GM19035 (cell line): ENCODE data around the gene PKP2.

ENCODE experiments used
- ATAC-seq: cut with Tn5 transposase; IDR thresholded peaks from one replicate; pipeline ENCODE4 v1.9.1; 2021; ENCODE audit not compliant: unreplicated experiment

PKP2 gene

DNA sequence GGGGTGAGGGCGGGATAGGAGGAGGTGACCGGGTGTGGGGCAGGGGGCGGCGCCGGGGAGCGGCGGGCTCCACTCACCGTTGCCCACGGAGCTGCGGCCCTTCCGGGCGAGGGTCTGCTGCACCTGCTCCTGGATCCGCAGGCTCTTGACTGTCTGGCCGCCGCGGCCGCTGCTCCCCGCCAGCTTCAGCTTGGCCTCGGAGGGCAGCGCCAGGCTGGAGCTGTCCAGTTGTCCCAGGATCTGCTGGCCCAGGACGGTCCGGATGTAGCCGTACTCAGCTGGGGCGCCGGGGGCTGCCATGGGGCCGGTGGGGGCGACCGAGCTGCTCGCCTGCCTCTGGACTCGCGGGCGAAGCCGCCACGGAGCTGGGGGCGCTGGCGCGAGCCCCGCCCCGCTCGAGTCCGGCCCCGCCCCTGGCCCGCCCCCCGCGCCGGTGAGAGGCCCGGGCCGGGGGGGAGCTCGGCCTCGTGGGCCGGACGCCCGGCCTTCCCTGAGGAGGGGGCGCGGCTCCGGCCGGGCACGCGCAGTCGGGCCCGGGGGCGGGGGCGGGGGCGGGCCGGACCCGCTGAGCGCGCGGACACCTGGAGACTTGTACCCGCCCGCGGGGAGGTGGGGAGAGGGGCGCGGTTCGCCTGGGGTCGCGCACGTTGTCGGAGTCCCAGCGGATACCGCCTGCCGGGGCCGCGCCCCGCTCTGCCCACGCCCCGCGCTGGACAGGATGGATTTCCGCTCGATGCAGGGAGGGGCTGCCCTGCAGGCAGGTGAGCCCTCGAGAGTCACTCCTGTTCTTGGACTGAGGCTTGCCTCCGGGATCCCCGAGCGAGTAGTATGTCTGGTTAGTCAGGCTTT lies at the start of gene PKP2:
PKP2 (minus strand) TSS at position 346 of the 849 bp plus-strand sequence; CDS start at position 300, 46 bp downstream.
- peak; percentile 55 for ATAC-seq

DNA sequence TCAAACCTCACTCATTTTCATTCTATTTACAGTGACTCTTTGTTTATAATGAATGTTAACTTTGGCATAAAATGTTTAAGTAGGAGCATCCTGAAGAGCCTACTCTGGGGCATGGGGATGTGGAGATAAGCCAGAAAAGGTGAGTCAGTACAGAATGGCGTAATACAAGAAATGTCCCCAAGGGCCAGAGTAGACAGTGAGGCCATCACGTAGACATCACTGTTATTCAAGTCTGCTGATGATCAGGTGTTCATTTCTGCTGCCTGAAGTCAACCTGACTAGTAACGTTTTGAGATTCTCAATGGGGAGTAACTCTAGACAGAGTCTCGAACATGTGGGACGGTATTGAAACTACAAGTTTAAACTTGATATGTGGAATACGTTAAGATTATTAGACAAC lies 47.6 kb upstream of the PKP2 start:
- no peak for ATAC-seq

DNA sequence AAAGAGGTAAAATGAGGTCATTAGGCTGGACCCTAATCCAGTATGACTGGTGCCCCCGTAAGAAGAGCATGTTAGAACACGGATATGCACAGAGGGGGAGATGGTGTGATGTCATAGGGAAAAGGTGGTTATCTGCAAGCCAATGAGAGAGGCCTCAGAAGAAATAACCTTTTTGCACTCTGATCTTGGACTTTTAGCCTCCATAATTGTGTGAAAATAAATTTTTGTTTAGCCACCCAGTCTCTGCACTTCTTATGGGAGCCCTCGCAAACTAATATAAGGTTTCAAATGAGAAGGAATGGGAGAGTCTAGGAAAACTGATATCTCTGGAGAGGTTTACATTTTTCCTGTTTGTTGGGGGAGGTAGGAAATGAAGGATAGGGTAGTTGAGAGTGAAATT lies 43.2 kb upstream of the PKP2 start:
- ATAC-seq, result no peak

DNA sequence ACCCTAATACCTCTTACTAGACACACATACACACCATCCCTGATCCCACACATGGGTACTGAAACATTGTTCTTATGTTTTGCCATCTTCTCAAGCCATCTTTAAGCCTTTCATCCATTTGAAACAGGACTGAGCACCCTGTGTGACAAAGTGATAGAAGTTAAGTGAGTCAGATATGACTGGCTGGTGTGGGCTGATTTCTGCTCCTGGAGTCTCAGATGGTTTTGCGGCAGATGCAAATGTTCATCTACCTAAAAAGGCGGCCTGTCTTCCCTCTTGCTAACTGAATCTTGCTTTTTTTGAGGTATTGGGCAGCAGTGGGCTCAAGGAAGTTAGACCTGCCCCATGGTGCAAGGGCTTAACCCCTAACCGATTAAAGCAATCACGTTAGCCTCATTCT lies 30.4 kb upstream of the PKP2 start:
- ATAC-seq, result no peak

DNA sequence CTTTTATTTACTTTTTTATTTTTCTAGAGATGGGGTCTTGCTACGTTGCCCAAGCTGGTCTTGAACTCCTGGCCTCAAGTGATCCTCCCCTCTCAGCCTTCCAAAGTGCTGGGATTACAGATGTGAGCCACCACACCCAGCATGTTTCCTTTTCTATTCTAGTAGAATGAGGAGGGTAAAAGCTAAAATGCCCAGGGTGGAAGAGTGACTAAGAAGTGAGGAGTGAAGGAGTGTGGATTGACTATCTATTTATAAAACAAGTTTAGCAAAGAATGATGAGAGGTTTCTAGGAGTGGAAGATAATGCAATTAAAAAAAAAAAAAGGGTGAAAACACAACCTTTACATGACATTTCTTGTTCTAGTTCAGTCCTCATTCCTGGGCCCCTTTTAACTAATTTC lies 29.8 kb upstream of the PKP2 start:
- no peak for ATAC-seq

DNA sequence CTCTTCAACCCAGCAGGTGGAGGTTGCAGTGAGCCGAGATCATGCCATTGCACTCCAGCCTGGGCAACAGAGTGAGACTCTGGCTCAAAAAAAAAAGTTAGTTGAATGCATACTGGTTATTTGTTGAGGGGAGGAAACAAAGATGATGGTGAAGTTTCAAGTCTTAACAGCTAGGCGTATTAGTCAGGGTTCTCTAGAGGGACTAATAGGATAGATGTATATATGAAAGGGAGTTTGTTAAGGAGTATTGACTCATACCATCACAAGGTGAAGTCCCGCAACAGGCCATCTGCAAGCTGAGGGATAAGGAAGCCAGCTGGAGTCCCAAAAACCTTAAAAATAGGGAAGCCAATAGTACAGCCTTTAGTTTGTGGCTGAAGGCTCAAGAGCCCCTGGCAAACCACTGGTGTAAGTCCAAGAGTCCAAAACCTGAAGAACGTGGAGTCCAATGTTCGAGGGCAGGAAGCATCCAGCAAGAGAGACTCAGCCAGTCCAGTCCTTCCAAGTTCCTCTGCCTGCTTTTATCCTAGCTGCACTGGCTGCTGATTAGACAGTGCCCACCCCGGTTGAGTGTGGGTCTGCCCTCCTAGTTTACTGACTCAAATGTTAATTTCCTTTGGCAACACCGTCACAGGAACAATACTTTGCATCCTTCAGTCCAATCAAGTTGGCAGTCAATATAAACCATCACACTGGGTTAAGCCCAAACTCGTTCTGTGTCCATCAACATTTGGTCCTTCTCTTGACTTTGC lies 26.1 kb upstream of the PKP2 start:
- no peak for ATAC-seq

DNA sequence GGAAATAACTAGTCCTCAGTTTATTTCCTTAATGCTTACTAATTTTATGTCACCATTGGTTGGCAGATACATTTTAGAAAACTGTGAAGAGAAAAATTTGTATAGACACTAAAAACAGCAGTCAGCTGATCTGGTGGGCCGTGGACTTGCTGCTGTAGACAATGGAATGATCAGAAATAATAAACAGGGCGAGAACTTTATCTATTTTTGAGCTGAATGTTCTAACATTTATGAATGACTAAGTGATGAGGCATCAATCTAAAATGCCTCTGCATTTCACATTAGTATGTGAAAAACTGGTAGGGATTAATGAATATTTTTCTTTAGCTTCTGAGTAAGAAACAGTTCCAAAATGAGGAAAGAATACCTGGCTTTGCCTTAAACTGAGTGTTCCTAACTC lies 24.8 kb upstream of the PKP2 start:
- no peak for ATAC-seq

DNA sequence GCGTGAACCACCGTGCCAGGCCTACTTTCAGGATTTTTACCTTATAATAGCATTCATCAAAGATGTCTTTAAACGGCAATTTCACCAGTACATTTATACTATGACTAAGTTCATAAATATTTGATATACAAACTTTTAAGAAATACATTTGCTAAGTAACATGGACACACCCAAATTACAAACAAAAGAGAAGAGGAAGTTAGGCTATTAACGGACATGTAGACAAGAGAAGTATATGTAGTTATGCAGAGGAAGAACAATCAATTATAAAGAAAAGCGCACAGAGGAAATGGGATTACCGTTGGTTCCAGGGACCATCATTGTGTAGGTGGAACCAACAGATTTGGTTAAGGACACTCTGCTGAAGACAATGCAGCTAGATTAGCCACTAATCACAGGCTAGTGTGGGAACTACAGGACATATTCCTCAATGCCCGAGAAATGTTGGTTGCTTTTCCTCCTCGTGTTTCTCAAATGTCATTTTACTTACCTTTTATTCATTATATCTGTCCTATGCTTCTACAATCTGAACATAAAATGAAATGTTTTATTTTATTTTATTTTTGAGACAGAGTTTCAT lies 24.0 kb upstream of the PKP2 start:
- no peak for ATAC-seq

DNA sequence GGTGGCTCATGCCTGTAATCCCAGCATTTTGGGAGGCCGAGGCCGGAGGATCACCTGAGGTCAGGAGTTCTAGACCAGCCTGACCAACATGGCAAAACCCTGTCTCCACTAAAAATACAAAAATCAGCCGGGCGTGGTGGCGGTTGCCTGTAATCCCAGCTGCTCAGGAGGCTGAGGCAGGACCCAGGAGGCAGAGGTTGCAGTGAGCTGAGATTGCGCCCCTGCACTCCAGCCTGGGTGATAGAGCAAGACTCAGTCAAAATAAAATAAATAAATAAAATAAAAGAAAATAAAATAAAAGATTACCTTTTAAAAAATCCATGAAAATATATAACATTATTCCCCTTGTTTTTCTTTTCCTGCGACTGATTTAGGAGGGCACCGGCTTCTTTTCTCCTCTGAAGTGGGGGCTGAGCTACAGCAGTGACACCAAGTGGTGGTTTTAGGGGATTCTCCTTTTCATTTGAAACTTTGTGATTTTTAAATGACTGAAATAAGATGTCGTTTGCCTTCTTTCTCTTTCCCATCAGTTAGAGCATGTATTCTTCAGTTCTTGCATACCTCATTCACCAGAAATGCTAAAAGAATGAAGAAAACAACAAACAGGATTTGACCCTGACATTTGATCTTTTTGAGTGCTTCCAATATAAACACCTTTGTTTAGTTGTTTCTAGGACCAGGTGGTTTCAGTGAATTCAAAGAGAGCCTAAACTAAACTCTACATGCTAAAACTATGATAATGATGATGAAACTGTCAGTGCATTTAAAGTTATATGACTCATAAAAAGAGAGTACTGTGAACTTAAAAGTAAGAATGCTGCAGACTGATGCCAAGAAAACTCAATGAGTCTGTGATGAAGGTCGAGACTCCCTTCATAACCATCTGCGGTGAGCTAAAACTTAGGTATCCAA lies 22.6 kb upstream of the PKP2 start:
- ATAC-seq, result peak; percentile 58

DNA sequence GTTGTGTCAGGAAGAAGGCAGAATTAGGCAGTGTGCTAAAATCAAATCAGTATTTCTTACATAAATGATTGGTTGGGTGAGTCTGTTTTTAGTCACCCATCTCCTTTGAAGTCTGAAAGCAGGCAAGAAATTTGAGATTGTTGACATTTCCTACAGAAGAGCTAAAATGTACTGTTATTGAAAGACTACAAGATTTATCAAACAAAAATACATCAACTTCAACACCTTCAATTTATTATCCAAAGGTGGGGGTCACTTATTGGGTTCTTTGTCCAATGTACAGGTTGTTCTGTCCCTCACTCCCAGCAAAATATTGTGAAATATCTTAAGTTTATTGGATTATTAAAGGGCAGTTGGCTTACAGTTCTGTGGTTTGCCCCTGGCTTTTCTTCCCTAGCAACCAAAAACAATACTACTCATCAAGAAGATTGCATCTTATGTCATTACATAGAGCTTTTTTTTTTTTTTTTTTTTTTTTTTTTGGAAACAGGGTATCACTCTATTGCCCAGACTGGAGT lies 20.6 kb upstream of the PKP2 start:
- ATAC-seq, result no peak

DNA sequence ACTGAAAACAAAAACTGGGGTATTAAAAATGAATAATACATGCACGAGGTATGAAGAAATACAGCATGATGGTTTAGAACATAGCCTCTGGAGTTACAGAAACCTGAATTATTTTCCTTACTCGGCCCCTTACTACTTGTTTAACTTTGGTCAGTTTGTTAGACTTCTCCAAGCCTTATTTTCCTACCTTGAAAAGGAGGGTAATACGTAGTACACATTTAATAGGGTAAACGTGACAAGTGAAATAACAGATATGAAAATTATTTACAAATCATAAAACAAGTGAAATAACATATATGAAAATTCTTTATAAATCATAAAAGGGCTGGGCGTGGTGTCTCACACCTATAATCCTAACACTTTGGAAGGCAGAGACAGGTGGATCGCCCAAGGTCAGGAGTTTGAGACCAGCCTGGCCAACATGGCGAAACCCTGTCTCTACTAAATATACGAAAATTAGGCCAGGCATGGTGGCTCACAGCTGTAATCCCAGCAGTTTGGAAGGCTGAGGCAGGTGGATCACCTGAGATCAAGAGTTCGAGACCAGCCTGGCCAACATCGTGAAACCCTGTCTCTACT lies 11.4 kb upstream of the PKP2 start:
- ATAC-seq, result no peak

DNA sequence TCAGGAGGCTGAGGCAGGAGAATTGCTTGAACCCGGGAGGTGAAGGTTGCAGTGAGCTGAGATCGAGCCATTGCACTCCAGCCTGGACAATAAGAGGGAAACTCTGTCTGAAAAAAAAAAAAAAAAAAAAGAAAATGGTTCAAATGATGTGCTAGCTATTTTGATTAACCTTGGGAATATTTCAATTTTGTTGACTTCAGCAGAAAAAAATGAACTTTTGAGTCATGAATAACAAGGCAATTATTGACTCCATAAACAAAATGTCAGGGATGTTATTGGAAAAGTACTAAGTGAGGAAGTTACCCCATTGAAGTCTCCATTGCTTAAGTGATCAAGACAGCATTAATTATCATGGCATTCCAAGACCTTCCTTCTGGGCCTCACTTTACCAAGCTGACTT lies 10.6 kb upstream of the PKP2 start:
- ATAC-seq, result no peak

DNA sequence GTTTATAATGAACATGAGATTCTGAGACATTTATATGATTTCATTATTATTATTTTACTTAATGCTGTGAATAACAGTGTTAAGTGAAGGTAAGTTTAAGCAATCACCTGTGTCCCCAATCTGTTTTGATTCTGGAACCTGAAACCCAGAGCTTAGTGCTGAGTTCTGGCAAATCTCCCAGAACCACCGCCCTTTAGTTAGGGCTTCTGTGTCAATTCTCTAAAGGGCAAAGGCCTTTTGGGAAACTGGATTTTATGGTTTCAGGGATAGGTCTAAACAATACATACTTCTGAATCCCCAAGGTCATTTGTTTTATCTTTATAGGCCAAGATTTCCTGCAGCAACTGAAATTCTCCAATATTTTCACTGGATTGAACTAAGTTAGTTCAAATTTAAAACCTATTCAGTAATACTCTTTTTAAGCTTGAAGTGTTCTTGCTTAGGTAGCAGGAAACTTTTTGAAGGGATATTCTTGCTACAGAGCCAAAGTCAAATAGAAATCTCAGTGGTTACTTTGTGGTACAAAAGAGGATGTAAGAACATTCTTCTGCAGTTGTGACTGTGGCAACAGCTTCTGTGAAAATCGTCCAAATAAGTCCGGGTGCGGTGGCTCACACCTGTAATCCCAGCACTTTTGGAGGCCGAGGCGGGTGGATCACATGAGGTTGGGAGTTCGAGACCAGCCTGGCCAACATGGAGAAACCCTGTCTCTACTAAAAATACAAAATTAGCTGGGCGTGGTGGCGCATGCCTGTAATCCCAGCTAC lies 10.0 kb upstream of the PKP2 start:
- ATAC-seq, result peak; percentile 99

DNA sequence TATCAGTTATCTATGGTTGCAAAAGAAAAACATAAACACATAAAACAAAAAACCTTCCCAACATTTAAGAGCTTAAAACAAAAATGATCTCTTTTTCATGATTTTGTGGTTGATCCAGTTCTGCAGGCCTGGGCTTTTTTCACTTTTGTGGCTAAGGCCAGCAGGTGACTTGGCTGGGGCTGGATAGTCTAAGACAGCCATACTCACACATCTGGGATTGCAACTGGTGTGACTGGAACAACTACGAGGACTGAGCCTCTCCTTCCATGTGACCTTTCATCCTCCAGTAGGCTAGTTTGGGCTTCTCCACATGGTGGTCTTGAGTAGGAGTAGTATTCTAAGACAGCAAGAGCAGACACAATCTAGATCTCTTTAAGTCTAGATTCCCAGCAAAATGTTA lies 7.2 kb upstream of the PKP2 start:
- no peak for ATAC-seq

DNA sequence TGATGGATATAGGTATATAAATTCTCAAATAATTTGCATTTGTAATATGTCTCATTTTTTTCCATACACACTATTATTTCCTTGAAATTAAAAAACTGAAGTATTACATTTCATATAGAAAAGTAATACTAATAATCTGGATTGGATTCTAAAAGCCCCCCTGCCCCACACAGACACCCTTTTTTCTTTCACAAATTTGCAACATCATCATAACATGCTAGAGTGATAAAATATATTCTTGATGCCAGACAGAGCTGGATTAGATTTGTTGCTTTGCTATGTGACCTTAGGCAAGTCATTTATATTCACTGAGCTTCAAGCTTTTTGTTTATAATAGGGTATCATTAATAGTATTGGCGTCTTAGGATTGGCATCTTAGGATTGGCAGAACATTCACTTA lies 6.7 kb upstream of the PKP2 start:
- ATAC-seq, result no peak

DNA sequence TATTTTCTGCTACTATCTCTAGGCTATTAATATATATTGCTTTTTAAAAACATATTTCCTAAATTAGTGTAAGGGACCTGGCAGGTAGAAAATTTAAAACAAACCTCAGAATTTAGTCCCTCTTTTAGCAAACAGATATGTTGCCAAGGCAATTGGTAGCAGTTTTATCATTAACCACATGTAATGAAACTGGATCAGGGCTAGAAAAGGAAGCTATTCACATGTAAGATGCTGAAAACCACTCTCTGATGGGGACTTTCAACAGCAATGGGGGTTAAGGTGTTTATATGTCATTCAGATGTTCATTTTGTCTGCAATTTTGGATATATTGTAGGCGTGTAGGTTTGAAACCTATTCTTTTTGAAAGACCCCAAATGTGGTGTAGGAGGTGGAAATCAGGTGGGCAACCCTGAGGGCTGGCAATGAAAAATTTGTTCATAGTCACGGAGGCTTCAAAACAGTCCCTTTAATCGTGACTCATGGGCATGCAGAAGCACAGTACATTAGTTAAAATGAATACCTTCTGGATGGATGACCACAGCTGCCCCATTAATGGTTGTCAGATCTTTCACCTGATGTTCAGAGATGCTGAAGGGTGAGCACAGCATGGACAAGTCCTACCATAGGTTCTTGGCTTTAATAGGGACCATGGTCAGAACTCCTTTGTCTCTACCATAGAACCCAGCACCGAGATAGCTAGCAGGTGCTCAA lies 5.9 kb upstream of the PKP2 start:
- no peak for ATAC-seq

DNA sequence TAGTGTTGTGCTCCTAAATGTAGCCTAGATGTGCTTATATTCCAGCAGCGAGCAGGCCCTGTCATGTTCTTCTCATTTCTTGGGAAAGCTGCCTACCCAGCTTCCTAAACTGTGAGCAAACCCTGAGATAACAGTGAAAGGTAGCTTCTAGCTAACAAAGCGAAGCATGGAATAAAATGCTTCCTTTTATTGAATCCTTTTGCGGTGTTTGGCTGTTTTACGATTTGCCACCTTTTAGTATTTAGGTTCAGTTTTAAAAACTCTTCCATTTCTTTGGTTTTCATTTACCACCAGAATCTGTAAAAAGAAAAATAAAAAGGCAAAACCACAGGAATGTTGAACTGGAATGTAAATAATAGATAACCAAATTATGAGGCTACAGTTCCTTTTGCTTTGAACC lies 5.0 kb upstream of the PKP2 start:
- ATAC-seq, result no peak

DNA sequence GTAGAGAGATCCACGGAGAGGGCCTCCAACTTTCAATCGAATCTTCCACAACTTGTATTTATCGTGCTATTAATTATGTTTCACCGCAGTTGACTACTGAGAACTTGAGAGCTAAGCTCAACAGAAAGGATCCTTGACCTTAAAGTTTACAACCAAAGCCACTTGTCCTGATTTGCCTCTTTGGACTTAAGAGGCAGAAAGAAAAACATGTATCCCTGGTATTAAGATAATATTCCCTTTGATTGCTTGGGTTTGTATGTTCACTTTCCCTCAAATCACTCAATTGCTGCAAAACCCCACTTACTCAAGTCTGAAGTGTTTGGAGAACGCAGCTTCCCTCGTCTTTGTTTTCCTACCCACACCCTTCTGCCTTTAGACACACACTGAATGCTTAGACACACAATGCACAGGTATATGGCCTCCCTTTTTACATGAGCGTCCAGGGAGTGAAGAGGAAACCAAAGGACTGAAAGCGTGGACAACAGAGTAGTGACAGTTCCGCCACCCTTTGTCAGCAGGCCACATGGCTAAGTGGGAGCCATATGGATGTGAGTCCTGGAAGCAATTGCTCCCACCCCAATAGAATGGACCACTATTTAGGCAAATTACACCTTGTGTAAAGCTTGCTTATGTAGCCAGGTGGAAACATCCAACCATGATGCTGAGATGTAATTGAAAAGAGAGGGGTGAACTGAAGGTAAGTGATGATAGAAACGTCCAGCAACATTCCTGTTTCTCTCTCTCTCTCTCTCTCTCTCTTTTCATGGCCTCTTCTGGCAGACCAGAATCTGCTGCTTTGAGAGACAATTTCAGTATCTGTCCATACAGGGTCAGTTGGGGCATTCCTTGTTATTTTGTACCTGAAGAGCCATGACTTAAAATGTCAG lies 1.4 kb upstream of the PKP2 start:
- ATAC-seq, result no peak
